Activated naive CD8-positive, alpha-beta T cell treated with anti-CD3 and anti-CD28 coated beads, Interleukin-2, amount 50 U/mL, for 24 hours (primary cell): Measurements from ENCODE around the gene PMM2.
A peak's percentile ranks its signal among the peaks of the same experiment; 100 is the strongest.
"Not testable (repeated sequence)": the region's sequence is repeated elsewhere in the genome, so short reads cannot be mapped to it uniquely, and the experiment has no call there.

Source experiments
- ATAC-seq: fragments of 150-1000 bp; cut with Tn5 transposase; one replicate; pipeline ENCODE4 v1.10.0; 2021
- DNase-seq: peaks from one replicate; pipeline ENCODE4 v3.0.0; 2021
- H3K27ac Mint-ChIP-seq: one replicate; pipeline ENCODE4 v1.8.0; 2021; ENCODE audit warnings: mild to moderate bottlenecking, mixed read lengths
- H3K27me3 Mint-ChIP-seq: one replicate; pipeline ENCODE4 v1.8.0; 2021; ENCODE audit warnings: mixed read lengths
- H3K36me3 Mint-ChIP-seq: one replicate; pipeline ENCODE4 v1.8.0; 2021; ENCODE audit warnings: low read depth, mixed read lengths
- H3K4me1 Mint-ChIP-seq: one replicate; pipeline ENCODE4 v1.8.0; 2021; ENCODE audit warnings: mixed read lengths
- H3K4me3 Mint-ChIP-seq: one replicate; pipeline ENCODE4 v1.8.0; 2021; ENCODE audit warnings: mild to moderate bottlenecking, moderate library complexity, mixed read lengths
- H3K9me3 Mint-ChIP-seq: one replicate; pipeline ENCODE4 v1.8.0; 2021; ENCODE audit warnings: mixed read lengths

Gene PMM2

GRCh38 chr16:8768283-8768682, 29.4 kb upstream of the PMM2 start:
- H3K36me3 Mint-ChIP-seq = peaks cover 9% of the 10 kb centered on the region
- H3K4me1 Mint-ChIP-seq = no peaks in the 10 kb centered on the region
- DNase-seq = no peak
- no peaks in the 10 kb centered on the region for H3K9me3 Mint-ChIP-seq
- H3K4me3 Mint-ChIP-seq = no peak overlapping the region
- ATAC-seq = no peak
- H3K27ac Mint-ChIP-seq = peak overlapping the region; percentile 64
- H3K27me3 Mint-ChIP-seq = no peaks in the 10 kb centered on the region

- Mint-ChIP-seq H3K4me3 (no peak overlapping the region), H3K9me3 (no peaks in the 10 kb centered on the region), H3K4me1 (no peaks in the 10 kb centered on the region), H3K27me3 (no peaks in the 10 kb centered on the region), H3K36me3 (peaks cover 9% of the 10 kb centered on the region), H3K27ac (no peak overlapping the region)
- DNase-seq (no peak), ATAC-seq (no peak)
Measured at GRCh38 chr16:8768692-8769091, 28.9 kb upstream of the PMM2 start.

GRCh38 chr16:8773537-8773936, 24.1 kb upstream of the PMM2 start:
- no peak overlapping the region for H3K27ac Mint-ChIP-seq
- ATAC-seq = no peak

GRCh38 chr16:8774208-8774607, 23.4 kb upstream of the PMM2 start:
- no peaks in the 10 kb centered on the region for H3K27me3 Mint-ChIP-seq
- no peak for ATAC-seq
- H3K36me3 Mint-ChIP-seq = peaks cover 23% of the 10 kb centered on the region

More at GRCh38 chr16:8773537-8773936, 24.1 kb upstream of the PMM2 start:
- H3K27me3 Mint-ChIP-seq = no peaks in the 10 kb centered on the region
- DNase-seq = no peak
- peaks cover 24% of the 10 kb centered on the region for H3K36me3 Mint-ChIP-seq
- no peaks in the 10 kb centered on the region for H3K9me3 Mint-ChIP-seq
- no peaks in the 10 kb centered on the region for H3K4me1 Mint-ChIP-seq
- H3K4me3 Mint-ChIP-seq = no peak overlapping the region

GRCh38 chr16:8775359-8775758, 22.3 kb upstream of the PMM2 start:
- DNase-seq (no peak), ATAC-seq (no peak)
- Mint-ChIP-seq H3K4me1 (no peaks in the 10 kb centered on the region), H3K9me3 (no peaks in the 10 kb centered on the region), H3K27me3 (no peaks in the 10 kb centered on the region), H3K27ac (no peak overlapping the region), H3K4me3 (no peak overlapping the region), H3K36me3 (peaks cover 19% of the 10 kb centered on the region)

More at GRCh38 chr16:8774208-8774607, 23.4 kb upstream of the PMM2 start:
- no peaks in the 10 kb centered on the region for H3K4me1 Mint-ChIP-seq
- no peak overlapping the region for H3K4me3 Mint-ChIP-seq
- DNase-seq = no peak
- no peak overlapping the region for H3K27ac Mint-ChIP-seq
- H3K9me3 Mint-ChIP-seq = no peaks in the 10 kb centered on the region

- Mint-ChIP-seq H3K4me3 (no peak overlapping the region), H3K36me3 (peaks cover 19% of the 10 kb centered on the region)
- no peak for ATAC-seq
Measured at GRCh38 chr16:8776129-8776584, 21.5 kb upstream of the PMM2 start.

GRCh38 chr16:8777217-8777616, 20.4 kb upstream of the PMM2 start:
- DNase-seq (no peak), ATAC-seq (no peak)
- Mint-ChIP-seq H3K36me3 (peaks cover 19% of the 10 kb centered on the region), H3K27ac (no peak overlapping the region), H3K4me3 (no peak overlapping the region), H3K9me3 (no peaks in the 10 kb centered on the region), H3K27me3 (no peaks in the 10 kb centered on the region), H3K4me1 (no peaks in the 10 kb centered on the region)

More at GRCh38 chr16:8776129-8776584, 21.5 kb upstream of the PMM2 start:
- no peak for DNase-seq
- Mint-ChIP-seq H3K9me3 (no peaks in the 10 kb centered on the region), H3K27me3 (no peaks in the 10 kb centered on the region), H3K4me1 (no peaks in the 10 kb centered on the region), H3K27ac (no peak overlapping the region)

GRCh38 chr16:8781797-8782196, 15.8 kb upstream of the PMM2 start:
- no peak for DNase-seq
- Mint-ChIP-seq H3K27me3 (no peaks in the 10 kb centered on the region), H3K4me1 (no peaks in the 10 kb centered on the region), H3K9me3 (no peaks in the 10 kb centered on the region), H3K4me3 (no peak overlapping the region), H3K36me3 (peaks cover 6% of the 10 kb centered on the region), H3K27ac (no peak overlapping the region)
- ATAC-seq = no peak

GRCh38 chr16:8782673-8783072, 15.0 kb upstream of the PMM2 start:
- H3K36me3 Mint-ChIP-seq = peaks cover 2% of the 10 kb centered on the region
- H3K9me3 Mint-ChIP-seq = no peaks in the 10 kb centered on the region
- H3K27me3 Mint-ChIP-seq = no peaks in the 10 kb centered on the region
- no peaks in the 10 kb centered on the region for H3K4me1 Mint-ChIP-seq
- H3K4me3 Mint-ChIP-seq = no peak overlapping the region
- no peak overlapping the region for H3K27ac Mint-ChIP-seq
- ATAC-seq (no peak), DNase-seq (no peak)

- Mint-ChIP-seq H3K9me3 (no peaks in the 10 kb centered on the region), H3K27me3 (no peaks in the 10 kb centered on the region), H3K4me1 (no peaks in the 10 kb centered on the region), H3K27ac (no peak overlapping the region), H3K36me3 (peaks cover 2% of the 10 kb centered on the region), H3K4me3 (no peak overlapping the region)
- ATAC-seq (no peak), DNase-seq (no peak)
Measured at GRCh38 chr16:8785408-8785807, 12.2 kb upstream of the PMM2 start.

- not testable (repeated sequence) for H3K36me3 Mint-ChIP-seq, DNase-seq, H3K9me3 Mint-ChIP-seq, H3K27me3 Mint-ChIP-seq, H3K27ac Mint-ChIP-seq, H3K4me3 Mint-ChIP-seq, ATAC-seq, H3K4me1 Mint-ChIP-seq
Measured at GRCh38 chr16:8786316-8786715, 11.3 kb upstream of the PMM2 start.

GRCh38 chr16:8788578-8789172, 9.0 kb upstream of the PMM2 start:
- no peak overlapping the region for H3K4me3 Mint-ChIP-seq
- no peak for DNase-seq
- H3K27me3 Mint-ChIP-seq = no peaks in the 10 kb centered on the region
- no peak overlapping the region for H3K27ac Mint-ChIP-seq
- no peak for ATAC-seq
- H3K36me3 Mint-ChIP-seq = no peaks in the 10 kb centered on the region
- no peaks in the 10 kb centered on the region for H3K4me1 Mint-ChIP-seq
- no peaks in the 10 kb centered on the region for H3K9me3 Mint-ChIP-seq

GRCh38 chr16:8795091-8795490, 2.5 kb upstream of the PMM2 start:
- peaks cover 2% of the 10 kb centered on the region for H3K27me3 Mint-ChIP-seq
- peaks cover 27% of the 10 kb centered on the region for H3K36me3 Mint-ChIP-seq
- peak overlapping the region; percentile 47 for H3K27ac Mint-ChIP-seq
- peaks cover 39% of the 10 kb centered on the region for H3K4me1 Mint-ChIP-seq
- ATAC-seq = no peak
- H3K4me3 Mint-ChIP-seq = no peak overlapping the region
- H3K9me3 Mint-ChIP-seq = no peaks in the 10 kb centered on the region
- DNase-seq = no peak

- Mint-ChIP-seq H3K36me3 (peaks cover 27% of the 10 kb centered on the region), H3K9me3 (no peaks in the 10 kb centered on the region), H3K27me3 (peaks cover 2% of the 10 kb centered on the region), H3K4me1 (peaks cover 42% of the 10 kb centered on the region), H3K27ac (peak overlapping the region; percentile 47), H3K4me3 (peak overlapping the region; percentile 94)
- DNase-seq (no peak), ATAC-seq (no peak)
Measured at GRCh38 chr16:8795818-8796217, 1.8 kb upstream of the PMM2 start.

GRCh38 chr16:8796469-8797363, 923 bp upstream of the PMM2 start:
- no peak for DNase-seq

More at GRCh38 chr16:8796469-8797363, 923 bp upstream of the PMM2 start:
- Mint-ChIP-seq H3K27me3 (peaks cover 2% of the 10 kb centered on the region), H3K4me3 (peak overlapping the region; percentile 94), H3K27ac (peak overlapping the region; percentile 94), H3K36me3 (peaks cover 28% of the 10 kb centered on the region), H3K9me3 (no peaks in the 10 kb centered on the region), H3K4me1 (peaks cover 44% of the 10 kb centered on the region)
- no peak for ATAC-seq
